Measurements from ENCODE around the gene USP16.

Gene USP16

DNA sequence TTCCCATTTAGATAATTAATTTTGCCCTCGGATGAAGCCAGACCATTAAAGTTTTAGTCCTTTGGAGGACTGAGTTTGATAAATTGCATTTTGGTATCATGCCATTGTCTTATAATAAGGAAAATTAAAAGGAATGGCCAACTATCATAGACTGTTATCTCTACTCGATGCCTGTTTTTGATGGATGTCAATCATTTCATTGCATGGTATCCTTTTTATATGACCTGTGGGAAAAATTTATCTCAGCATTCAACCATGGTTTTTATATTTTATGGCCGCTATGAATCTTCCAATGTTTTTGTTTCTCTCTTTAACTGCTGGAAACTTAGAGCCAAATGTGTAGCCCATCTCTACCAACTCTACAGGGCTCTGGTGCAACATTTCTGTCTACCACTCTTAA lies 58.8 kb downstream of the USP16 start:
- Histone ChIP-seq H3K79me2 (ENCODE audit: control insufficient read depth, insufficient read depth, low read length, unreplicated experiment) (peaks cover 5% of the 10 kb centered on the region), H3K27ac (ENCODE audit: low read depth, low read length) (no peak overlapping the region), H3K36me3 (ENCODE audit: insufficient read depth, low read length) (no peaks in the 10 kb centered on the region), H3K4me1 (ENCODE audit: control insufficient read depth, insufficient read depth, low read length, unreplicated experiment) (peaks cover 19% of the 10 kb centered on the region), H3K4me3 (ENCODE audit: low read depth, low read length) (no peak overlapping the region), H3K27me3 (ENCODE audit: insufficient read depth, low read length) (no peaks in the 10 kb centered on the region), H2AFZ (ENCODE audit: low read length, unreplicated experiment) (no peak overlapping the region)

DNA sequence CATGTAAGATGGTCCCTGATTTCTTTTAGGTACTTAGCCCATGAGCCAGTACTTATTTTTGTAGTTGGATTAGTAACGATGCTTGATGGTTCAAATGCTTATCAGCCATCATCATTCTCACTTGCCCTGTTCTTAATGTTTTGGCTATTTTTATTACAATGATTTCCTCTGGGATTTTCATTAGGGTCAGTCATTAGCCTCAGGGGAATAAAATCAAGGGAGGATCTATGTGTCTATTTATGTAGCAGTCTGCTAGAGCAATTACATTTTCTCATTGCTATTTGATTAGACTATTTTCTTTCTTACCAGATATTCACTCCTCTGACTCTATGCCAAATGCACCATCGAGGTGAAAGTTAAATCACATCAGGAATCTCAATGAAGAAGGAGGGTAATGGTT lies 59.9 kb downstream of the USP16 start:
- H3K27me3 ChIP-seq (ENCODE audit: insufficient read depth, low read length): no peaks in the 10 kb centered on the region
- peaks cover 10% of the 10 kb centered on the region for H3K4me1 ChIP-seq (ENCODE audit: control insufficient read depth, insufficient read depth, low read length, unreplicated experiment)
- no peaks in the 10 kb centered on the region for H3K36me3 ChIP-seq (ENCODE audit: insufficient read depth, low read length)
- no peak overlapping the region for H2AFZ ChIP-seq (ENCODE audit: low read length, unreplicated experiment)
- no peak overlapping the region for H3K27ac ChIP-seq (ENCODE audit: low read depth, low read length)
- H3K79me2 ChIP-seq (ENCODE audit: control insufficient read depth, insufficient read depth, low read length, unreplicated experiment): no peaks in the 10 kb centered on the region
- no peak overlapping the region for H3K4me3 ChIP-seq (ENCODE audit: low read depth, low read length)

DNA sequence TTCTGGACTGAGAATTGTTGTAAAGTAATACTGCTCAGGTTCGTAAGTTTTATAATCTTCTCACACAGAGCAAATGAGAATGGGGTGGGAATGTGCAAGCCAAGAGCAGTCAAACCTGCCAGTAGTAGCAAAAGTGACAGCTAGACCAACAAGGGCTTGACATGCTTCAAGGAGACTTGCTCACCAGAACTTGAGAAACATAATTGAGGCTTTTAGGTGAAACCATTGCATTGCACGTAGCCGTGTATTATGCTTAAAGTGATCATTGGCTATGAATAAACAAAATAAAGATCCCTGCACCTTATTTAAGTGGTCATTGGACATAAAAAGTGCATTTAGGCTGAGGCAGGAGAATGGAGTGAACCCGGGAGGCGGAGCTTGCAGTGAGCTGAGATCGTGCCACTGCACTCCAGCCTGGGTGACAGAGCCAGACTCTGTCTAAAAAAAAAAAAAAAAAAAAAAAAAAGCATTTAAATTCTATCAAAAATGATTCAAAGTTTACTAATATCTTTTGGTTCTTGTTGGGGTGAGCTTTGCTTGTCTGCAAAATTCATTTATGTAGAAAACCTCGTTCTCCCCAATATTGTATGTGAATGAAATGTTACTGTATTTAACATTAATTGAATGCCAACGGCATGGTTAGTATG lies 60.8 kb downstream of the USP16 start:
- Histone ChIP-seq H3K4me3 (ENCODE audit: low read depth, low read length) (no peak overlapping the region), H2AFZ (ENCODE audit: low read length, unreplicated experiment) (no peak overlapping the region)

GRCh38 chr21:29091033-29091432 lies 66.6 kb downstream of the USP16 start:
- Histone ChIP-seq H3K4me1 (ENCODE audit: control insufficient read depth, insufficient read depth, low read length, unreplicated experiment) (peaks cover 26% of the 10 kb centered on the region), H3K27ac (ENCODE audit: low read depth, low read length) (peak overlapping the region; percentile 73), H3K36me3 (ENCODE audit: insufficient read depth, low read length) (no peaks in the 10 kb centered on the region), H3K79me2 (ENCODE audit: control insufficient read depth, insufficient read depth, low read length, unreplicated experiment) (no peaks in the 10 kb centered on the region), H3K4me3 (ENCODE audit: low read depth, low read length) (no peak overlapping the region), H2AFZ (ENCODE audit: low read length, unreplicated experiment) (no peak overlapping the region), H3K27me3 (ENCODE audit: insufficient read depth, low read length) (no peaks in the 10 kb centered on the region)

More for the DNA sequence above, 60.8 kb downstream of the USP16 start:
- no peaks in the 10 kb centered on the region for H3K36me3 ChIP-seq (ENCODE audit: insufficient read depth, low read length)
- H3K4me1 ChIP-seq (ENCODE audit: control insufficient read depth, insufficient read depth, low read length, unreplicated experiment): peaks cover 5% of the 10 kb centered on the region
- no peaks in the 10 kb centered on the region for H3K79me2 ChIP-seq (ENCODE audit: control insufficient read depth, insufficient read depth, low read length, unreplicated experiment)
- H3K27ac ChIP-seq (ENCODE audit: low read depth, low read length): no peak overlapping the region
- no peaks in the 10 kb centered on the region for H3K27me3 ChIP-seq (ENCODE audit: insufficient read depth, low read length)

DNA sequence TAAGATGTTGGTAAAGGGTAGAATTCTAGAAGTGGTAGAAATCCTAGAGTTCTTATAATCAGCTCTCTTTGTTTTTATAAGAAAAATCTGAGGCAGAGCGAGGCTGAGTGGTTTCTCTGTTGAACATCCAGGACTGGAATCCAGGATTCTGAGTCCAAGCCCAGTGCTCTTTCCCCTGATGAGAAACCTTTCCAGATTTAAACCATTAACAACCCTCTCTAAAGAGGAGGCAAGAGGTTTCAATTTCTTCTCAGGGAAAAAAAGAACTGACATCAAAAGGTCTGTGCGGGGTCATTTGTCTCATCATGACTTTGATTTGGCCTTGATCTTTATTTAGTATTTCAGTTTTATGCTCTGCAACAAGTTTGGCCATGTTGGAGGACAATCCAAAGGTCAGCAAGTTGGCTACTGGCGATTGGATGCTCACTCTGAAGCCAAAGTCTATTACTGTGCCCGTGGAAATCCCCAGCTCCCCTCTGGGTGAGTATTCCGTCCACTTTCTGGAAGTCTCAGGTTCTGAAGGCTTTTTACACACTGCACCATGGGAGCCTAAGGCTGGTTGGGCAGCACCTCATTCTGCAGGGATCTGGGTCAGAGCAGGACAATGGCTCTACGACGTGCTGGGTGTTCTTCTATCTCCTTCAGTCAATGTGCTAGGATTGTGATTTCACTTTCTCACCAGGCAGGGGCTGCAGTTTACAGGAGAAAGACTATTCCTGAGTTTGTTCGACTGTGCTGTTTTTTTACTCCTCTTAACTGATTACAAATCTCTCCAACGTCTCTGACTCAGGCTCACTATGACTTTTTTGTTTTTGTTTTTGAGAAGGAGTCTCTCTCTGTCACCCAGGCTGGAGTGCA lies 67.9 kb downstream of the USP16 start:
- Histone ChIP-seq H2AFZ (ENCODE audit: low read length, unreplicated experiment) (peak overlapping the region; percentile 51), H3K4me3 (ENCODE audit: low read depth, low read length) (0 out of 2 replicates have a peak overlapping the region, but pooled peaks have one; percentile 7), H3K36me3 (ENCODE audit: insufficient read depth, low read length) (no peaks in the 10 kb centered on the region), H3K27me3 (ENCODE audit: insufficient read depth, low read length) (no peaks in the 10 kb centered on the region), H3K27ac (ENCODE audit: low read depth, low read length) (peak overlapping the region; percentile 73), H3K4me1 (ENCODE audit: control insufficient read depth, insufficient read depth, low read length, unreplicated experiment) (peaks cover 26% of the 10 kb centered on the region), H3K79me2 (ENCODE audit: control insufficient read depth, insufficient read depth, low read length, unreplicated experiment) (no peaks in the 10 kb centered on the region)

DNA sequence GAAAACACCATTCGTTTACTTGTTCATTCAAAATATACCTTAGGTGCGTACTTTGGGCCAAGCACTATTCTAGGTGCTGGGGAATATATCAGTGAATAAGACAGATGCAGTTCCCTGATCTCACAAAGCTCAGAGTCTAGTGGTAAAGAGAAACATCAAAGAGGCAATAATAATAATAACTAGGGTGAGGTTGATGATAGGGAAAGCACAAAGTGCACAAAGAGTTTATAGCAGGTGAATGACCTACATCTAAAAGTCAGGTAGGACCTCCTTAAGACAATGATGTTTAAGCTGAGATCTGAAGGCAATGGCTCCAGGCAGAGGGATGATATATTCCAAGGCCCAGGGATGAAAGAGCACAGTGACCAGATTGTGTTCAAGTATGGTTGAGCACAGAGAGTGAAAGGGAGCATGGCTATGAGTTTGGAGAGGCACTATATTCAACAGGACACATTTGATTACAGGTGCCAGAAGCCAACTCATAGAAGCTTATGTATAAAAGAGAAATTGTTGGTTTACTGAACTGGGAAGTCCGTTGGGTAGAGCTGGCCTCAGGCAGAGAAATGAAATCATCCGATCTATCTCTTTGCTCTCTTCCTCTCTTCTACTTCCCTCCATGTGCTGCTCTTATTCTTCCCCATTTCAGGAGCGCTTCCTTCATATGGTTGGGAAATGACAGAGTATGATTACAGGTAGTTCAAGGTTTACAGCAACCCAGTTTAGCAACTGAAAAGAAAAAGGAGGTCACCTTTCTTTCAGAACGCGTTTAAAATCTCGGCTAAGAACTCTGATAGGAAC lies 71.9 kb downstream of the USP16 start:
- no peak overlapping the region for H3K27ac ChIP-seq (ENCODE audit: low read depth, low read length)
- H3K4me1 ChIP-seq (ENCODE audit: control insufficient read depth, insufficient read depth, low read length, unreplicated experiment): peaks cover 12% of the 10 kb centered on the region
- no peaks in the 10 kb centered on the region for H3K79me2 ChIP-seq (ENCODE audit: control insufficient read depth, insufficient read depth, low read length, unreplicated experiment)
- H3K27me3 ChIP-seq (ENCODE audit: insufficient read depth, low read length): no peaks in the 10 kb centered on the region
- no peaks in the 10 kb centered on the region for H3K36me3 ChIP-seq (ENCODE audit: insufficient read depth, low read length)
- H3K4me3 ChIP-seq (ENCODE audit: low read depth, low read length): no peak overlapping the region
- H2AFZ ChIP-seq (ENCODE audit: low read length, unreplicated experiment): no peak overlapping the region

DNA sequence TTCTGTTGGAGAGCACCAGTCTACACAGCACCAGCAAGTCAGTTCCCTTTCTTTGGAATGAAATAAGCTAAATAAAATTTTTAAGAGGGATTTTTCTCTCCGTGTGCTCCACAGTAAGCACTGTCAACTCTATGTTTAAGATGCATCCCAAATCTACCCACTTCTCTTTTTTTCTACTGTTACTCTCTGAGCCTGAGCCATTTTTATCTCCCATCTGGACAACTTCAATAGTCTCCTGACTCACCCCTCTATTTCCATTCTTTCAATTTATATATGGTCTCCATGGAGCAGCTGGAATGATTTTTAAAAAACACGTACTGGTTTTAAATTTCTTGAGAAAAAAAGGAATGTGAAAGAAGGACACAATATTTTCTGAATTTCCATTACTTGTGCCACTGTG lies 73.7 kb downstream of the USP16 start:
- Histone ChIP-seq H3K36me3 (ENCODE audit: insufficient read depth, low read length) (no peaks in the 10 kb centered on the region), H3K79me2 (ENCODE audit: control insufficient read depth, insufficient read depth, low read length, unreplicated experiment) (no peaks in the 10 kb centered on the region), H3K4me1 (ENCODE audit: control insufficient read depth, insufficient read depth, low read length, unreplicated experiment) (no peaks in the 10 kb centered on the region), H3K27ac (ENCODE audit: low read depth, low read length) (no peak overlapping the region), H3K4me3 (ENCODE audit: low read depth, low read length) (no peak overlapping the region), H2AFZ (ENCODE audit: low read length, unreplicated experiment) (no peak overlapping the region), H3K27me3 (ENCODE audit: insufficient read depth, low read length) (no peaks in the 10 kb centered on the region)

GRCh38 chr21:29102791-29103257 lies 78.4 kb downstream of the USP16 start:
- Histone ChIP-seq H3K4me1 (ENCODE audit: control insufficient read depth, insufficient read depth, low read length, unreplicated experiment) (peaks cover 11% of the 10 kb centered on the region), H3K27ac (ENCODE audit: low read depth, low read length) (no peak overlapping the region), H3K4me3 (ENCODE audit: low read depth, low read length) (no peak overlapping the region), H3K79me2 (ENCODE audit: control insufficient read depth, insufficient read depth, low read length, unreplicated experiment) (no peaks in the 10 kb centered on the region), H3K27me3 (ENCODE audit: insufficient read depth, low read length) (no peaks in the 10 kb centered on the region), H3K36me3 (ENCODE audit: insufficient read depth, low read length) (no peaks in the 10 kb centered on the region), H2AFZ (ENCODE audit: low read length, unreplicated experiment) (no peak overlapping the region)
